ENCODE measurements around the gene RALBP1.

DNA sequence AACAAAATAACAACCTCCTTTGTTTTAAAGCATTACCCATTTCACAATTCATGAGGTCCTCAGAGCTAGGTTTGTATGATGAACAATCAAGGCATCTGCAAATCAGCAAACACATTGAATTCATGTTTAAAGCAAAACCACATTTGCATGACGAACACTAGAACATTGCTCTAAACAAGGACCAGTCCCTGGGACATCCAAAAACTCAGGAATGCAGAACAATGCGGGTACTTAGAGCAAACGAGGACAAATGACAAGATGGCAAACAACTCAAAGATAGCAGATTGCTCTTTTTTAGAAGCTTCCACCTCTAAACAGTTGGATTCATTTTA lies 45.7 kb upstream of the RALBP1 start:
- TF ChIP-seq POLR2AphosphoS5 (IDR thresholded peaks at IDR 0.05; ENCODE audit: low read depth, low read length), result no peak
- TF ChIP-seq POLR2A (IDR thresholded peaks at IDR 0.05; ENCODE audit: low read depth, low read length), result no peak
- TF ChIP-seq TAF1 (IDR thresholded peaks at IDR 0.05; ENCODE audit: borderline replicate concordance, low read depth, low read length), result no peak
